Measurements from ENCODE around the gene ADARB2. TPM values are rescaled to one million over a fixed set of nuclear protein-coding genes. Genes with fewer than 3 reads are reported as not detected.

ADARB2 gene
- total RNA-seq, 1 experiment from 2014 or later = 0.90 TPM

DNA sequence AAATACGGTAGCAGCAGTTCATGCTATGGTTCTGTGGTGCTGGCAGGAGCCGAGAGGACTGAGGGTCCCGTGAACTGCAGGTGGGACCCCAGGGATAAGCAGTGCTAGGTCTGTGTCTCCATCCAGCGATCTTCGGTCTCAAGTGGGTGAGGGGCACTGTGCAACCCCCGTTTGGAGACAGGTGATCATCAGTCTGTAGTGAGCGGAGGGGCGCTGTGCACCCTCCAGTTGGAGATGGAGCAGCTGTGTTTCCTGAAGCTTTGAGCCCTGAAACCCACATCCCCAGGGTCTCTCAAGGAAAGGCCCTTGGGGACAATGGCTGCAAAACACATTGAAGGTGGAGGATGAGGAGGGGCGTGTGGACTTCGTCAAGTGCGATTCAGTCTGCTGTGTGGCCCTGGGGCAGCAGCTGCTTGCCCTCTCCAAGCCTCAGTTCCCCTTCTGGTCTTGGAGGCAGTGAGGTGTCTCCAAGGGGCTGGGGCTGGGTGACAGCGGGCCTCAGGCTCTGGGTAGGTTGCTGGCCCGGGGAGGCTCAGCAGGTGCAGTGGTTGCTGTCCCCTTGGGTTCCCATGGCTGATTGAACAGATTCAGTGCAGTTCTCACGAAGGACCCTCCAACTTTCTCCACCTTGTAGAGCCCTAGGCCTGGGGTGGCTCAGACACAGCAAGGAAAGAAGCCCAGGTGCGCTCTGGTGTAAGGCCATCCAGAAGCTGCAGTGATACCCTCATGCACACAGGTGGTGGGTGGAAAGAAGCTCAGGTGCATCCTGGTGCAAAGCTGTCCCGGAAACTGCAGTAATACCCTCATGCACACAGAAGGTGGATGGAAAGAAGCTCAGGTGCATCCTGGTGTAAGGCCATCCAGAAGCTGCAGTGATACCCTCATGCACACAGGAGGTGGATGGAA, 160.6 kb downstream of the ADARB2 start:
- no peak for DNase-seq (ENCODE audit: low read depth, low spot score)
- in situ Hi-C loops (cut with HindIII; ENCODE audit: low pct_unique_long_range_greater_than_20kb, low sequenced_read_pairs) = no loop called here

DNA sequence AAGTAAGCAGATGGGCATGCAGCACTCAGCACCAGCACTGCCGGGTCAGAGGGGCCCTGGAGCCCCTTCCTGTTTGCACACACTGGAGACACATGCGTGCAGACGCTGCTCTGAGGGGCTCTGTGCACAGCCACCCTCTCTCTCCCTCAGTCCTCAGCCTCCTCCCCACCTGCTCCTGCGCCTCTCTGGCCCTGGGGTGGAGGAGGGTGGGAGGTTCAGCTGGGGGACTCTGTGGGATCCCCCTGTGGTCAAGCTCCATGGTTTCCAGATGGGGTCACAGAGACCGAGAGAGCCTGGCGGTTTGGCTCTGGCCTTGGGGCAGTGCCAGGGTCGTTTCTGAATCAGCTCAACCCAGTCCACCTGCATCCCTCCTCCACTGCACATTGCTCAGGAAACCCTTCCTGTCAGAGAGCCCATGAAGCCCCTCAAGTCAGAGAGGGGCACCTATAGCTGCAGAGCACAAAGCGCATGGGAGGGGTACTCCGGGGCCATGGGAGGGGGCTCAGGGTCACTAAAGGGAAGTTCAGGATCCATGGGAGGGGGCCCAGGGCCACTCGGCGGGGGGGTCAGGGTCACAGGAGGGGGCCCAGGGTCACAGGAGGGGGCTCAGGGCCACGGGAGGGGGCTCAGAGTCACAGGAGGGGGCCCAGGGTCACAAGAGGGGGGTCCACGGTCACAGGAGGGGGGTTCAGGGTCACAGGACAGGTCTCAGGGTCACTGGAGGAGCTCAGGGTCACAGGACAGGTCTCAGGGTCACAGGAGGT, 161.7 kb downstream of the ADARB2 start:
- in situ Hi-C loops (cut with HindIII; ENCODE audit: low pct_unique_long_range_greater_than_20kb, low sequenced_read_pairs) = no loop called here
- DNase-seq (ENCODE audit: low read depth, low spot score) = no peak

DNA sequence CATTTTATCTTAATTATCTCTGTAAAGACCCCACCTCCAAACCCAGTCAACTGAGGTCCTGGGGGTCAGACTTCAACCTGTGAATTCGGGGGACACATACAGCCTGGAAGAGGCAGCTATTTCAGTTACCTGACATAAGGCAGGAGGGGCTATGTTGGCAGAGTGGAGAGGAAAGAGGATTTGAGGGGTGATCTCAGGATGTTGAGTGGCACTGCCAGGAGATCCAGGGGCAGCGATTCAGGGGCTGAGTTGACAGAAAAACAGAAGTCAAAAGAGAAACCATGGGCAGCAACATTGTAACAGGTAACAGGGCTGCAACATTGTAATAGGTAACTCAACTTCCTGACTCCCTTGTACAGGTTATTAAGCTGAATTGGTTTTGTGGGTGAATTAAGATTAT, 162.6 kb downstream of the ADARB2 start:
- in situ Hi-C loops (cut with HindIII; ENCODE audit: low pct_unique_long_range_greater_than_20kb, low sequenced_read_pairs) = no loop called here
- no peak for DNase-seq (ENCODE audit: low read depth, low spot score)

DNA sequence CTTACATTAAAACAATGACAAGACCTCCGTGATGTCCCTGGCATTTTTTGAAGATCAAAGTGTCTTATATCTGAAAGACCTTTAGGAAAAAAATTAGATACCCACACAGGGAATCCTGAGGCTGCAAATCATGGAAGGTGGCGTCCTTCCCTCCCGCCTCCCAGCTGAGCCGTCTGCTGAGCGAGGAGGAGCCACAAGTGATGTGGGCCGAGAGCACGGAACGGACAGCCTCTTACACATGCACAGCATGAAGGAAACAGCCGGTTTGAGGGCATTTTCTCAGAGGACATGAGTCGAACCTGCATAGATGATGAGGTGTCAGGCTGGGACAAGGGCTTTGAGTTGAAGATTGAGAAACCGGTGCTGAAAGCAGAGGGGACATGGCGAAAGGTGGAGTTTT, 163.3 kb downstream of the ADARB2 start:
- in situ Hi-C loops (cut with HindIII; ENCODE audit: low pct_unique_long_range_greater_than_20kb, low sequenced_read_pairs) = no loop called here
- no peak for DNase-seq (ENCODE audit: low read depth, low spot score)

DNA sequence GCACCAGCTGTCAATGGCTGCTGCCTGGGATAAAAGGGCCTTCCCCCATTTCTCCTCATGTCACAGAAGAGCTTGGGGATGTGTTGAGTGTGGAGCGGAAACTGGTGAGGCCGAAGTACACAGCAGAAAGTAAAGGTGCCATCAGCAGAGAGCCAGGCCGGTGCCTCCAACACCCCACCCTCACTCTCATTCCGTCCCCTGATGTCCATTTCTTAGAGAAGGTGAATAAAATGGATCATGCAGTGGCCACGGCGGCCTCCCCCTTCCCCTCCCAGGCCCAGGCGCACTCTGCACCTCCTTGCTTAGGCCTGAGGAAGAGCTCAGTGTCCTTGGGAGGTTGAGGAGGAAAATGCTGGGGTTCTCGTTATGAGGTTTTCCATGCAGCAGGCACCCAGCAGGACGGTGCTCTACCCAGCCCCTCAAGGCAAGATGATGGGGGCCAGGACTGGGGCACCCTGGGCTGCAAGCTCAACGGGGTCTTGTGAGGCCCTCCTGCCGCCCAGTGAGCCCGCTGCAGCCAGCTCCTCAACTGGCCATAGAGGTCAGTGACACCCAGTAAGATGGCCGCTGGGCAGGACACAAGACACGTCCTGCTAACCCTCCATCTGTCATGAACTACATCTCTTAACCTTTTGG, 163.9 kb downstream of the ADARB2 start:
- no peak for DNase-seq (ENCODE audit: low read depth, low spot score)
- in situ Hi-C loops (cut with HindIII; ENCODE audit: low pct_unique_long_range_greater_than_20kb, low sequenced_read_pairs) = no loop called here

DNA sequence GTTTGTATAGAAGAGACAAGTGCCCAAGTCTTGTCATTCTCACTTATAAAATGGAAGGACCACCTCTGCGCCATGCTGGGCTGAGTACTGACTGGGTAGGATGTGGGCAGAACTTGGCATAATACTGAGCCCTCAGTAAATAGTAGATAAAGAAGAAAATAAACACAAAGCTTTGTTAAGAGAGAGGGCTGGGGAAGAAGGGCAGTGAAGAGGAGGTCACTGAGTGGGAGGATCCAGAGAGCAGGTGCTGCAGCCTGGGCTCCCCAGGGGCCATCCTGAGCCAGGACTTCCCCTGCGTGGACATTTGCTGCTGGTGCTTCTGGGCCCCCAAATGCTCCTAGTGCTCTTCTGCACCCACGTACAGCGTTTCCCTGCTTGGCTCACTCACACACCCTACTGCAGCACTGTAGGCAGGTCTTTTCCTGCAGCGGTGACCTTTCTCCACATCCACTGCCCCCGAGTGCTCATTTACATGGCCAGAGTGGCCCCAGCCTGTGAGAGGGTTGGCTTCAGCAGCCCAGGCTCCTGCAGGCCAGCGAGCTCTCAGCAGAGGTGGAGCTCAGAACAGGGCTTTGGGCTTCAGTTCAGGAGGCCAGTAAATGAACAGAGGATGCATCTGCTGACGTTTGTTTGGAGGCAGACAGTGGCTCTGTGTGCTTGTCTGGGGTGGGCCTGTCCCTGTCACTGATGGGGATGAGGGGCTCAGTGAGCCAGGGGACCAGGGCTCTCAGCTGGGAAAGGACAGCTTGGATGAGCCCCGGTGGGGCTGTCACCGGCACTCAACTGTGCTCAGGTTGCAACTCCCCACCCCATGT, 164.6 kb downstream of the ADARB2 start:
- in situ Hi-C loops (cut with HindIII; ENCODE audit: low pct_unique_long_range_greater_than_20kb, low sequenced_read_pairs) = no loop called here
- DNase-seq (ENCODE audit: low read depth, low spot score) = no peak

DNA sequence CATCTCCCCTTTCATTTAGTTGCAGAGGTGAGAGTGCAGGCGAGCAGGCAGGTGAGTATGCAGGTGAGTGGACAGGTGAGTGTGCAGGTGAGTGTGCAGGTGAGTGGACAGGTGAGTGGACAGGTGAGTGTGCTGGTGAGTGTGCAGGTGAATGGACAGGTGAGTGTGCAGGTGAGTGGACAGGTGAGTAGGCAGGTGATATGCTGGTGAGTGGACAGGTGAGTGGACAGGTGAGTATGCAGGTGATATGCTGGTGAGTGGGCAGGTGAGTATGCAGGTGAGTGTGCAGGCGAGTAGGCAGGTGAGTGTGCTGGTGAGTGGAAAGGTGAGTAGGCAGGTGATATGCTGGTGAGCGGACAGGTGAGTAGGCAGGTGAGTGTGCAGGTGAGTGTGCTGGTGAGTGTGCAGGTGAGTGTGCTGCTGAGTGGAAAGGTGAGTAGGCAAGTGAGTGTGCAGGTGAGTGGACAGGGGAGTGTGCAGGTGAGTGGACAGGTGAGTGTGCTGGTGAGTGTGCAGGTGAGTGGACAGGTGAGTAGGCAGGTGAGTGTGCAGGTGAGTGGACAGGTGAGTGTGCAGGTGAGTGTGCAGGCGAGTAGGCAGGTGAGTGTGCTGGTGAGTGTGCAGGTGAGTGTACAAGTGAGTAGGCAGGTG, 165.6 kb downstream of the ADARB2 start:
- in situ Hi-C loops (cut with HindIII; ENCODE audit: low pct_unique_long_range_greater_than_20kb, low sequenced_read_pairs) = no loop called here

DNA sequence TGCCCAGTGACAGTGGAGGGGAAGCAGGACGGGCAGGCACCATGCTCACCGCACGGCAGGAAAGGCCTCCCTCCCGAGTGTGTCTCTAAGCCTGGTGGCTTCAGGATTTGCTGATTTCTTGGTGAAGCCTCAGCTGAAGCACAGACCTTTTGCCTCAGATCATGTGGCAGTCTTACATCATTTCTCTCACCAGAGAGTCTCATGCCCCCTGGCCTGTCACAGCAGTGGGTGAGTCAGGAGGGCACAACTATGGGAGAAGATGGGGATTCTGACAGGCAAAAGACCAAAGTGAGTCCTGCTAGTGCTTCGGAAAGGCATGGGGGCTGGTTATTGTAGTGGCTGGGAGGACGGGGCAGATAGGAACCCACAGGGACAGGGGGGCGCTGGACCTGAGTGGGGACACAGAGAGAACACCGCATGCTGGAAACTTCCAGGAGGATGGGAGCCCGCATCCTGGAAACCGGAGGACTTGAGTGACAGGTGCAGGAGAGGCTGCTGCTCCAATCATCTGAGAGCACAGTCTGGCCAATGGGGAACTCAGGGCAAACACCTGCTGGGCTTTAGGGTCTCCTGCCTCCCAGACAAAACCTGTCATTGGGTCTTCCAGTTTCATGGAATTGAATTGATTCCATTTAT, 166.8 kb downstream of the ADARB2 start:
- in situ Hi-C loops (cut with HindIII; ENCODE audit: low pct_unique_long_range_greater_than_20kb, low sequenced_read_pairs) = no loop called here
- peak; percentile 21 for DNase-seq (ENCODE audit: low read depth, low spot score)

More for the DNA sequence above, 165.6 kb downstream of the ADARB2 start:
- DNase-seq (ENCODE audit: low read depth, low spot score) = no peak

DNA sequence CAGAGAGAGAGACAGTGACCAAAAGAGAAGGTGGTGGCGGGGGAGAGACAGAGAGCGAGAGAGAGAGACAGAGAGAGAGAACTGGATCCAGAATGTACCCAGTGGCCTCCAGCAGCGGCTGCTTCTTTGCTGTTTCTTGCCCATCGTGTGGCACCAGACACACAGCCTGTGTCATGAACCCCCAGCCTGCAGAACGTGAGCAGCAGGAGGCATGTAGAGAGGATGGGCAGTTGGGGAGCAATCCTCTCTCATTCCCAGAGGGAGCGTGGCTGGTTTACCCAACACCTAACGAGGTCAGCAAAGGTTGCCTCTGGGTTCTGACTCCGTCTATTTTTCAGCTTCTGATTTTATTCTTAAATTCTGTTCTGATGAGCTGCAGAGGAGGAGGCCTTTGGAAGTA, 168.1 kb downstream of the ADARB2 start:
- DNase-seq (ENCODE audit: low read depth, low spot score) = no peak
- in situ Hi-C loops (cut with HindIII; ENCODE audit: low pct_unique_long_range_greater_than_20kb, low sequenced_read_pairs) = no loop called here

DNA sequence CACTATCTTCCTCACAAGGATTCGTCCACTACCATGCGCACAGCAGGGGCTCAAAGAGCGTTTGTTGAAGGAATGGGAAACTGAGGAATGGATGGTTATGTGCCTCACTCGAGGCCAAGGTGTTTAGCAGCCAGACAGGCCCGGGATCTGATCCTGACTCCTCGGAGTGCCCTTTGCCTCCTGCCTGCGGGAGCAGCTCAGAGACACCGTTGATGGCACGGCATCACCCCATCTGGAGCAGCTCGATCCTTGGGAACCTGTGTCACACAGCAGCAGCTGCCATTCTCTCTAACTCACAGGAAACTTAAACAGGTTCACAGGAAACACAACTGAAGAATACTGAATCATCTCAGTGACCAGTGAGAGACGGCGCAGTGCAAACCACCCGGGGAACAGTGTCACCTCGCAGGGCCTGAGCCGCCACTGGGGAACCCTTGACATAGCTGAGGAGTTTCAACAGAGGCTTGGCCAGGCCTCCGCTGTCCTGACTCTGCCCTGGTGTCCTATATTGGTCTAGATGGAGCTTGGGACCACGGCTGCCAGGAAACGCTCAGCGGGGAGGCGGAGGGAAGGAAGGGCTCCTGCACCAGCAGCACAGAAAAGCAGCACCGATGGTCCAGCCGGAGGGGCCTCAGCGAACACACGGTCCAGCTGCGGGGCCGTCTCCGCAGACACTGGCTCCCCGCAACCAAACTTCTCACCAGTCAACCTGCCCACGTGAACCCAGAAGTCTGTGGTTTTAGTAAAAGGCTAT, 169.4 kb downstream of the ADARB2 start:
- no peak for DNase-seq (ENCODE audit: low read depth, low spot score)
- in situ Hi-C loops (cut with HindIII; ENCODE audit: low pct_unique_long_range_greater_than_20kb, low sequenced_read_pairs) = no loop called here

DNA sequence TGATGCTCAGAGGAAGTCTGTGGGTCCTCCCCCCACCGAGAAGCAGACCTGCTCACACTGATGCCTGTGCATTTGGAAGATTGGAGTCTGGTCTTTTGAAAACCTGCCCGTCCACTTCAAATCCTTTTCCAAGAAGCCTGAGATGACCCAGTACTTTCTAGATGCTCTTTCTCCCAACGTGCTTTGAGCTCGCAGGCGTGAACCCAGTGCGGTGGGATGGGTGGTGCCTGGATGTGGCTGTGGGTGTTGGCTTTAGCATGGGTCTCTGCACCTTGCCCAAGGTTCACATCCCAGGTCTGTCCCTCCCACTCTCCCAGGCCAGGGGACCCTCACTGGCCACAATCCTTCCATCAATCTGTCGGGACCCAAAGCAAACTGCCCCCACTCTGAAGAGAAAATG, 170.2 kb downstream of the ADARB2 start:
- no peak for DNase-seq (ENCODE audit: low read depth, low spot score)
- in situ Hi-C loops (cut with HindIII; ENCODE audit: low pct_unique_long_range_greater_than_20kb, low sequenced_read_pairs) = no loop called here

DNA sequence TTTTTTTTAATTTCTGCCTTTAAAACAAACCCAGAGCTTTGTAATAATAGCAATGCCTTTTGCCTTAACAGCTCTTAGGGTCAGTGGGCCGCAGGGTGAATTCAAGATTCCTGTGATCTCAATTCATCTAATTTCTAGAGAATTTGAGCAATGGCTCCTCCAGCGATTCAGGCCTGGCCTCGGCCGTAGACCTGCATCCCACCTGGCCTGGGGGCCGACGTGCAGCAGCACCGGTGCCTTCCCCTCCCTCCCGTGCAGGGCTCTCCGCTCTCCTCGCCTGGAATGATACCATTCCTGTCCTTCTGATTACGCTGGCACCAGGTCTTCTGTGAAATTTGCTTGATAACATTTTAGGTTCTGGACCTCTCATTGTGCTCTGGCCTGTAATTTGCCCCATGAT, 172.5 kb downstream of the ADARB2 start:
- in situ Hi-C loops (cut with HindIII; ENCODE audit: low pct_unique_long_range_greater_than_20kb, low sequenced_read_pairs) = no loop called here
- no peak for DNase-seq (ENCODE audit: low read depth, low spot score)

DNA sequence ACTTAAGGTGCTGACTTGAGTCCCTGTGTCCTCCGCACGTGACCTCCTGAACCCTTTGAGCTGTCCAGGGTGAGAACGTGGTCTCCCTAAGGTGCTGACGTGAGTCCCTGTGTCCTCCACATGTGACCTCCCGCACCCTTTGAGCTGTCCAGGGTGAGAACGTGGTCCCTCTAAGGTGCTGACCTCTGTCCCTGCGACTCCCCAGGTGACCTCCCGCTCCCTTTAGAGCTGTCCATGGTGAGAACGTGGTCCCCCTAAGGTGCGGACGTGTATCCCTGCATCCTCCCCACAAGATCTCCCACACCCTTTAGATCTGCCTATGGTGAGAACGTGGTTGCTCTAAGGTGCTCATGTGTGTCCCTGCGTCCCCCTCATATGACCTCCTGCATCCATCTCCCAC, 174.3 kb downstream of the ADARB2 start:
- no peak for DNase-seq (ENCODE audit: low read depth, low spot score)
- in situ Hi-C loops (cut with HindIII; ENCODE audit: low pct_unique_long_range_greater_than_20kb, low sequenced_read_pairs) = no loop called here

DNA sequence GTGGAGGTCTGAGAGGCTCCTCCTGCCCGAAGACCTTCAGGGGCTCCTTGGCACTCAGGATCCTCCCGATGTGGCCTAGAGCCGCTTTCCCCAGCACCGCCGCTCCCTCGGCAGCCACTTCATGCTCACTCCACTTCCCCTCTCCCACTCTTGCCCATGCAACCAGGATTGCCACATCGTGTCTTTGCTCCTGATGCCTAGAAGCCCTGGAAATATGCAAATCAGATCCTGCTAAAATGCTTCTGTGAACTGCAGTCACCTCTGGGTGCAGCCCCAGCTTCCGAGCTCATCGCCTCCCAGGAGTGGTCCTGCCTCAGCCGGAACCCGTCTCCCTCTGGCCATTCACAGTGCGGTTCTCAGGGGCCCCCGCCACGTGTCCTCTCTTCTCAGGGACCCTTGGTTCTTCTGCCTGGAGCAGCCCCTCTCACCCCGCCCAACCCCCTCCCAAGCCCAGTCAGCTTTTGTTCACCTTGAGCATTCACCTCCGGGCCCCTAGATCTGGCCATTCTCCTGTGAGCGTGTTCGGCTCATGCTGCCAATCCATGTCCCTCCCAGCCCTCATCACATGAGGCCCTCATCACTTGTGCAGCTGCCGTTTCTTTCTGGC, 175.5 kb downstream of the ADARB2 start:
- DNase-seq (ENCODE audit: low read depth, low spot score) = no peak
- in situ Hi-C loops (cut with HindIII; ENCODE audit: low pct_unique_long_range_greater_than_20kb, low sequenced_read_pairs) = no loop called here

DNA sequence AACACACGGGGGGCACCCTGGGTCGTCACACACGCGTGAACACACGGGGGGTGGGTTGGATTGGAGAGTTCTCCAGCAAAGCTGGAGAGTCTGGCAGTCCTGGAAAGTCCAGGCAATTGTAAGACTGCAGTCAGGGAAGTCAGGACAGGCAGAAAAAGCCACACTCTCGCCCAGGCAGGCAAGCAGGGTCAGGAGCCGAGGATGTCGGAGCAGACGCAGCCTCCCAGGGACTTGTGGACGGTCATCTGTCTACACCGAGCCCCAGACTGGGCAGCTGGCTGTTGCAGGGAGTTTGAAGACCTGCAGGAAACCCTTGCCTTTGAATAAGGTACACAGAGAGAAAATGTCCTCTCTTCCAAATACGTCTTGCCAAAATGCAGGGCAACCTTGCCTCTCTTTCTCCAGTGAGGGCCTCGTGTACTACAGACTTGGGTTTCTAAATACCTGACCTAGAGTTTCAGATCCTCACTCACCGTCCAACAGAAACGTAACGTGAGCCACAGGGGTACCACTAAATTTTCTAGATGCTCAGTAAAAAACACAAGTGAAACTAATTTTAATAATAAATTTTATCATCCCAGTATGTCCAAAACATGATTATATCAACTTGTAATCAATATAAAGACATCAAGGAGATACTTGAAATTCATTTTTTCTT, 176.7 kb downstream of the ADARB2 start:
- DNase-seq (ENCODE audit: low read depth, low spot score) = no peak
- in situ Hi-C loops (cut with HindIII; ENCODE audit: low pct_unique_long_range_greater_than_20kb, low sequenced_read_pairs) = no loop called here
